ENCODE data around the gene EPB41L4B. TPM values are rescaled to one million over a fixed set of nuclear protein-coding genes. Genes with fewer than 3 reads are reported as not detected.

Gene EPB41L4B
- total RNA-seq, 2 donors from 2014 or later: 87.3 to 151 TPM

DNA sequence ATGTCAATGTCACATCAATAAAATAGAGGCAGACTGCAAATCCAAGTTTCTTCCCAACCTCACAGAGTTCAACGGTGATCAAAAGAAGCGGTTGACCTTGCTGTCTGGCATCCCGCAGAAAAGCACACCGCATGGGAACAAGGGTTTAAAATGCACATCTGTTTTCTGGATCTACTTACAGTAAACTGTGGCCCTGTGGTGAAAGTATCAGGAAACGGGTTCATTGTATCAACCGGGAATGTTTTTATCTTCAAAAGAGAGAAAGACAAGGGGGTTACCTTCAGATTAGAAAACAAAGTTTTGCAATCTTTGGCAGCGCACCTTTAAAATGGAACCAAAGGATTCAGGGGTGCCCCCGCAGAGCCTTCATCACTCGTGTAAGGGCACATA, 138.3 kb downstream of the EPB41L4B start:
- no peaks in the 10 kb centered on the region for H3K27me3 ChIP-seq
- DNase-seq: no peak
- H3K9me3 ChIP-seq: no peaks in the 10 kb centered on the region
- intact Hi-C loops (cut with DNase I): no loop called here
- no peaks in the 10 kb centered on the region for H3K4me1 ChIP-seq
- H3K9ac ChIP-seq (ENCODE audit: low read depth in 2 of 2, low read length in 2 of 2): no peak overlapping the region
- no peaks in the 10 kb centered on the region for H3K36me3 ChIP-seq
- TF ChIP-seq, protein P1, sequence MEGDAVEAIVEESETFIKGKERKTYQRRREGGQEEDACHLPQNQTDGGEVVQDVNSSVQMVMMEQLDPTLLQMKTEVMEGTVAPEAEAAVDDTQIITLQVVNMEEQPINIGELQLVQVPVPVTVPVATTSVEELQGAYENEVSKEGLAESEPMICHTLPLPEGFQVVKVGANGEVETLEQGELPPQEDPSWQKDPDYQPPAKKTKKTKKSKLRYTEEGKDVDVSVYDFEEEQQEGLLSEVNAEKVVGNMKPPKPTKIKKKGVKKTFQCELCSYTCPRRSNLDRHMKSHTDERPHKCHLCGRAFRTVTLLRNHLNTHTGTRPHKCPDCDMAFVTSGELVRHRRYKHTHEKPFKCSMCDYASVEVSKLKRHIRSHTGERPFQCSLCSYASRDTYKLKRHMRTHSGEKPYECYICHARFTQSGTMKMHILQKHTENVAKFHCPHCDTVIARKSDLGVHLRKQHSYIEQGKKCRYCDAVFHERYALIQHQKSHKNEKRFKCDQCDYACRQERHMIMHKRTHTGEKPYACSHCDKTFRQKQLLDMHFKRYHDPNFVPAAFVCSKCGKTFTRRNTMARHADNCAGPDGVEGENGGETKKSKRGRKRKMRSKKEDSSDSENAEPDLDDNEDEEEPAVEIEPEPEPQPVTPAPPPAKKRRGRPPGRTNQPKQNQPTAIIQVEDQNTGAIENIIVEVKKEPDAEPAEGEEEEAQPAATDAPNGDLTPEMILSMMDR (IDR thresholded peaks at IDR 0.05): no peak
- no peak overlapping the region for H3K4me3 ChIP-seq
- no peak overlapping the region for H3K27ac ChIP-seq

DNA sequence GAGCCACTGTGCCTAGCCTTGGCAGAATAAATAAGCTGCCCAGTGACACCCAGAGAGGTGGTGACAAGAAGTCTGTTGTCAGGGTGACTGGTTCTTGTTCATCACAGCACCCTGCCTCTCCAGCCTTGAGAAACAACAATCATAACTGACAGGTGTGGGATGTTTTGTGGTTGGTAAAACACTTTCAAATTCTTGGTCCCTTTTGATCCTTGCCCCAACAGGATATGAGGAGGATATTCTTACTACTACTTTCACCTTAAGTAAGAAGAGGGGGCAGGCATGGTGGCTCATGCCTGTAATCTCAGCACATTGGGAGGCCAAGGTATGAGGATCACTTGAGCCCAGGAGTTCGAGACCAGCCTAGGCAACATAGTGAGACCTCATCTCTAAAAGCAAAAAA, 139.6 kb downstream of the EPB41L4B start:
- TF ChIP-seq, protein P1 (IDR thresholded peaks at IDR 0.05): no peak
- H3K4me1 ChIP-seq: no peaks in the 10 kb centered on the region
- intact Hi-C loops (cut with DNase I): no loop called here
- H3K36me3 ChIP-seq: no peaks in the 10 kb centered on the region
- no peak overlapping the region for H3K4me3 ChIP-seq
- no peaks in the 10 kb centered on the region for H3K27me3 ChIP-seq
- no peaks in the 10 kb centered on the region for H3K9me3 ChIP-seq
- no peak overlapping the region for H3K27ac ChIP-seq
- DNase-seq: no peak
- H3K9ac ChIP-seq (ENCODE audit: low read depth in 2 of 2, low read length in 2 of 2): no peak overlapping the region

DNA sequence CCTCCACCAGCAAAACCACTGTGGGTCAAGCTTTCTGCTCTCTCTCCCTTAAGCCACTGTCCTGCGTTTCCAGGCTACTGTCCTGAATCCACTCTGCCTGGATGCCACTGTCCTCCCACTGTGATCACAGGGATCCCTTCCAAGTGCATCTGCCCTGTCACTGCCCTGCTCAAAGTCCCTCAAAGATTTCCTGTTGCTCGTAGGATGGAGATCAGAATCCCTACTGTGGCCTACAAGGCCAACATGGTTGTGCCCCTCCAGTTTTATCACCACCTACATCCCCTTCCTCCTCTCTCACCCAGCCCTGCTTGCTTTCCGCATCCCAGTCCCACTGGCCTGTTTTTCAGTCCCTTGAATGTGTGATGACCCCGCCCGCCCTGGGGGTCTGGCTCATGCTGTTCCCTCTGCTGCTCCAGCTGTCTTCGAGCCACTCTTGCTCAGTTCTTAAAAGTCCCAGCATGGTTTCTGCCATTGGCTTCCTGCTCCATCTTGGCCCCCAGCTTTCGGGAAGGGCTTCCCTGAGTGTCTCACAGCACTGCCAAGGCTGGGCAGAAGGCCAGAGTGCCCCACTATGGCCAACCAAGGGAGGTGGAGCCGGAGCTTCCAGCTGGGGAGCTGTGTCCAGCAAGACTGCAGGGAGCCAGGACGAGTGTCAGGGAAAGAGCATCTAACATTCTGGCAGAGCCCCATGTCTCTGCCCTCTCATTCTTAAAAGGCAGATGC, 140.9 kb downstream of the EPB41L4B start:
- Histone ChIP-seq H3K4me1 (no peaks in the 10 kb centered on the region), H3K9me3 (no peaks in the 10 kb centered on the region), H3K27ac (no peak overlapping the region), H3K4me3 (no peak overlapping the region), H3K9ac (ENCODE audit: low read depth in 2 of 2, low read length in 2 of 2) (no peak overlapping the region), H3K27me3 (no peaks in the 10 kb centered on the region), H3K36me3 (no peaks in the 10 kb centered on the region)
- TF ChIP-seq, protein P1 (IDR thresholded peaks at IDR 0.05): no peak
- intact Hi-C loops (cut with DNase I): no loop called here
- no peak for DNase-seq

DNA sequence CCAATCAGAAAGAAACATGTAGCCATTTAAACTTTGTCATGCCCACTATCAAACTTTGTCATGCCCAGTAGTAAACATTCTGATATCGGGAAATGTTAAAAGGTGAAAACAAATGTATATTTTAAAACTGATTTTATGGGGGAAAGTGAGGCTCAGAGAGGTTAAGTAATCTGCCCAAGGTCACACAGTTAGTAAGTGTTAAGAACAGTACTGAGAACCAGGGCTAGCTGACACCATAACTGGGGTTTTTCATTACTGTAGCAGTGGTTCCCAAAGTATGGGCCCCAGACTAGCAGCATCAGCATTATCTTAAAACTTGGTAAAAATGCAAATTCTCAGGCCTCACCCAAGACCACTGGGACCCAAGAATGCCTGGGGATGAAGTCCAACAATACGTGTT, 143.9 kb downstream of the EPB41L4B start:
- Histone ChIP-seq H3K9me3 (no peaks in the 10 kb centered on the region), H3K27me3 (no peaks in the 10 kb centered on the region), H3K9ac (ENCODE audit: low read depth in 2 of 2, low read length in 2 of 2) (no peak overlapping the region), H3K4me3 (no peak overlapping the region), H3K27ac (no peak overlapping the region), H3K4me1 (no peaks in the 10 kb centered on the region), H3K36me3 (no peaks in the 10 kb centered on the region)
- DNase-seq: no peak
- intact Hi-C loops (cut with DNase I): no loop called here
- TF ChIP-seq, protein P1 (IDR thresholded peaks at IDR 0.05): no peak

DNA sequence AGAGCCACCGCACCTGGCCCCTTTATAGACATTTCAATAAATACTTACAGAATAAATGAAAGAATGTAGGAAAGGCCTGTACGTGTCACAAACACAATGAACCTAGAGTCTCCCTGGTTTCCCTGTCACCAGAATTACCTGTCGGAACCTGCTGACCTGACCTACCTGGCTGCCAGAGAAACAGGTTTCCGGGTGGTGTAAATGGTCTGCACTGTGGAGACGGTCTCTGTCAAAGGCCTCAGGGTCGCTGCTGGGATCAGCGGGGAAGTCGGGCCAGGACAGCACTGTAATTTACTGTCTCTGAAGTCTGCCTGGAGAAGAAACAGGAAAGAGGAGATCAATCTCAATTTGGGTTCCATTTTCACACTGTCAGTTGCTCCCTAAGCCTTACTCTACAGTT, 144.5 kb downstream of the EPB41L4B start:
- Histone ChIP-seq H3K27ac (no peak overlapping the region), H3K4me1 (no peaks in the 10 kb centered on the region), H3K4me3 (no peak overlapping the region), H3K9me3 (no peaks in the 10 kb centered on the region), H3K36me3 (no peaks in the 10 kb centered on the region), H3K27me3 (no peaks in the 10 kb centered on the region), H3K9ac (ENCODE audit: low read depth in 2 of 2, low read length in 2 of 2) (no peak overlapping the region)
- intact Hi-C loops (cut with DNase I): no loop called here
- no peak for DNase-seq
- TF ChIP-seq, protein P1 (IDR thresholded peaks at IDR 0.05): no peak

Data from colonic mucosa (tissue), 4 donors.